ENCODE data around the gene SEC31A.

SEC31A gene

DNA sequence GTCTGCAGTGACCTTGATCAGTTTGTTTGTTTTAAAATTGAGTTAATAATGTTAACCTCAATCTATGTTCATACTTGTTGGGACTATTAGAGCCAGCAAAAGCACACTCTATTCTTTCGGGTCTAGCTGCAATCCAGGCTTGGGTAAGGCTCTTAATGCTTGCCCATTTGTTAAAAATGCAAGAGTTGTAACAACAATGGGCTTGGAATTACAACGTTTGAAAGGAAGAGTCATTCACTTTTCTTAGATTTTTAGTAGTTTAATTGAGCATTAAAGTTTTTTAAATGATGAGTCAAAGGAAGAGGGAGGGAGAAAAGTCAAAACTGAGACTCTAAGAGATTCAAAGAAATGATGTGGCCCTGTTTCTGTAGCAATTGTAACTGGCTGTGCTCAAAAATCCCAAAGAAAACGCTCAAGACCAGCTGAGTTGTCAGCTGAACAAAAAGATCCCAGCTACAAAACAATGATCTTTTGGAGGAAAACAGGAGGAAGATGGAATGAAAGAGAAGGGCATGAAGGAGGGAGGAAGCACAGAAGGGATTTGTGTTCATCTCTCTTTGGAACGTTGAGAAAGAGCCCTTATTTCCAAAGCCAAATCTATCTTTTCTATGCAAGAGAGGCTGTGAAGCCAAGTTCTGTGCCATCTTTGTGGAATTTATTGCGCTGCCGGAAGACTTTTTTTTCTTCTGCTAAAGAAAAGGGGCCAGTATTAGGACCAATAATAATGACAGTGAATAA lies 97.9 kb downstream of the SEC31A start:
- no peak for DNase-seq (ENCODE audit: low read depth)

GRCh38 chr4:82791179-82791578 lies 99.8 kb downstream of the SEC31A start:
- no peak for DNase-seq (ENCODE audit: low read depth)

GRCh38 chr4:82790060-82790660 lies 100.8 kb downstream of the SEC31A start:
- no peak for DNase-seq (ENCODE audit: low read depth)

GRCh38 chr4:82789025-82789776 lies 101.8 kb downstream of the SEC31A start:
- no peak for DNase-seq (ENCODE audit: low read depth)

- DNase-seq (ENCODE audit: low read depth), result no peak
Observed at GRCh38 chr4:82787342-82787741, 103.6 kb downstream of the SEC31A start.

DNA sequence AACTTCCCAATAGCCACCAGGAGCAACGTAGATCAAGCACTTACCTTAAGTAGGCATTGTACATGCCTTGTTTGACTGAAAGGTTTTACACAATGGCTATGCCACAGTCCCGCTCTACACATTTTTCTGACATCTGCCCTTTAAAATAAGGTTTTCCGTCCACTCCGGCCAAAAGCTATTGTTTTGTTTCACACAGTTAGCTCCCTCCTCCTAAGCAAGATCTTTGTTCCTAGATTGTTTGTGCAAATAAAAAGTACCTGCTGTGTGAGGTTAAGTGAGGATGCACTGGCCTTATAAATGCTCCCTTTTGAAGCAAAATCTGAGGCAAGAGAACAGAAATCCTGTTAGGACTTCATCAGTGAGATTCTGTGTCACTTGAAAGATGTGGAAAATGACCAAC lies 104.1 kb downstream of the SEC31A start:
- DNase-seq (ENCODE audit: low read depth), result no peak

GRCh38 chr4:82785611-82786400 lies 105.1 kb downstream of the SEC31A start:
- DNase-seq (ENCODE audit: low read depth), result no peak

DNA sequence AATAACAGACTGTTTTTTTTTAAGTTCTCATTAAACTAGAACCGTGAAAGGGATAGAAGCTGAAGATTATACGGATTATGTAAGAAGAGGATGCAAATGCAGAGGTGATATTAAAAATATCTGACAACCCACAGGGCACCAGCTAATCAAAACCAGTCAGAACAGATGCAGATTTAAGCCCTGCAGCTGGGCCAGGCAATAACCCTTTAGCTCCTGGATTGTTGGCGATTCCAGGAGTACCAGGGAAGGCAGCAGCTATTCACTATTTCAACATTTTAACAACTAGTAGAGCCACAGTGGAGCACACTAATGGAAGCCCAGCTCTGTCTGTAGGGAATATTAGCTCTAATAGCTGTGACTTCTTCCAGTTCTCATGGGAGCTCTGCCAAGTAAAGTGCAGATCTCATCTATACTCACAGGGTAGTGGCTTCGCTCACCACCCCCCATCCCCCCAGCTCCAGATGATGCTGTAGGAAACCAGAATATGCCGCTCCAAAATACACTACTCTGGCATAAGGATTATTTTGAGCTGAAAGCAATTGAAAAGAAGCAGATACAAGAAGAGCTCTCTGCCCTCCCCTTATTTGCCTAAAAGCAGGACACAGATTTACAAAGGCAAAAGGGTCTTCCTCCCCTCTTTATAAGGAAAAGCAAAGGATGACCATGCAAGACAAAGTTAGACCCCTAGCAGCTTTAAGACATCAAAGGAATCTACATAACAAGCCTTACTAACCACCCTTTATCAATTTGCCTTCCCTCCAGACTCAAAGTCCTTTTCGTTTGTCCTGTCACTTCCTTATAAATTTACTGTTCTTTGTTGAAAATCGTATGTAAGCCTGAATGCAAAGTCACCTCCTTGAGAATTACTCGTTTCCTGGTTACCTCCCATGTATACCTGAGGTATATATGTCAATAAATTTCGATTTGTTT lies 106.0 kb downstream of the SEC31A start:
- no peak for DNase-seq (ENCODE audit: low read depth)

GRCh38 chr4:82782626-82783345 lies 108.2 kb downstream of the SEC31A start:
- no peak for DNase-seq (ENCODE audit: low read depth)

- no peak for DNase-seq (ENCODE audit: low read depth)
Observed at GRCh38 chr4:82780752-82781231, 110.2 kb downstream of the SEC31A start.

- no peak for DNase-seq (ENCODE audit: low read depth)
Observed at GRCh38 chr4:82780170-82780751, 110.7 kb downstream of the SEC31A start.

DNA sequence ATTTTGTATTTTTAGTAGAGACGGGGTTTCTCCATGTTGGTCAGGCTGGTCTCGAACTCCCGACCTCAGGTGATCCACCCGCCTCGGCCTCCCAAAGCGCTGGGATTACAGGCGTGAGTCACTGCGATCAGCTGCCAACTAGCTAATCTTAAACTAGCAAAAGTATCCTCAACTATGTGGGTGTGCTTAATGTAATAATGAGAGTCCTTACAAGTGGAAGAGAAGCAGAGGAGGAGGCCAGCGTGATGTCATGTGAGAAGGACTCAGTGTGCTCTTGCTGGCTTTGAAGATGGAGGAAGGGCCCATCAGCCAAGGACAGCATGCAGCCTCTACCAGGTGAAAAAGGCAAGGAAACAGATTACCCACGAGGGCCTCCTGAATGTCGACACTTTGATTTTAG lies 111.9 kb downstream of the SEC31A start:
- no peak for DNase-seq (ENCODE audit: low read depth)

GRCh38 chr4:82777857-82778525 lies 113.0 kb downstream of the SEC31A start:
- DNase-seq (ENCODE audit: low read depth), result no peak

- DNase-seq (ENCODE audit: low read depth), result no peak
Observed at GRCh38 chr4:82776925-82777542, 113.9 kb downstream of the SEC31A start.

DNA sequence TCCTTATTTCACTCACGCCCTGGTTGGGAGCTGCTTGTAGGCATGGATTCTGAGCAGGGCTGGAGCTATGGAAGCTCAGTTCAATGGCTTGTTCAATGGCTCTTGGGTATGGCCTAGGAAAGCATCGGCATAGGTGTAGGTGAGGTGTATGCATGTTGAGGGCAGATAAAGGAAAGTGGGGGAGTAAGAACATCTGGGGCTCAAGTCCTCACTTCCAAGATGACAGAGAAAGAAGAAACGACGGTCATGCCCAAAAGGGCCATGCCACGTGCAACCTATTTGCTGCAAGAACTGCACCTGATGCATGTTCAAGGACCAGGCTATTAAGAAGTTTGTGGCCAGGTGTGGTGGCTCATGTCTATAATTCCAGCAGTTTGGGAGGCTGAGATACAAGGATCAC lies 115.7 kb downstream of the SEC31A start:
- DNase-seq (ENCODE audit: low read depth), result no peak

DNA sequence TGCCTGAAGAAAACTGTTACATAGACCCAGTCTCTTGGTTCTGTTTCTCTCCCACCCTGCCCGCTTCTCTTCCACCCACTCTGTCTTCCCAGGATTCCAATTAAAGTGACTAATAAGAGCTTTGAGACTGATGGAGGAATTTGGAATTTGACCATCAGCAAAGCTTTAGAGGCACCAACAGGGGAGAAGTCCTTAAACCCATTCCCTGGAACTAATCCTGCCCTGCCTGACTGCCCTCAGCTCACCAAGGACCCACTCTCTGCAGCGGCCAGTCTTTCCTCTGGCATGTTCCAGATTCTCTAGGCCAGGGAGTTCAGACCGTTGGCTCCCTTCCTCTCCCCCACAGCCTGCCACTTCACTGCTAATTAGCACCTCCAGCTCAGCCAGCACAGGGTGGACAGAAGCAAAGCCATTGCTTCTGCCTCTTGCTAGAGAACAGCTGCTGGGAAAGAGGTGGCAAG lies 116.2 kb downstream of the SEC31A start:
- DNase-seq (ENCODE audit: low read depth), result no peak

DNA sequence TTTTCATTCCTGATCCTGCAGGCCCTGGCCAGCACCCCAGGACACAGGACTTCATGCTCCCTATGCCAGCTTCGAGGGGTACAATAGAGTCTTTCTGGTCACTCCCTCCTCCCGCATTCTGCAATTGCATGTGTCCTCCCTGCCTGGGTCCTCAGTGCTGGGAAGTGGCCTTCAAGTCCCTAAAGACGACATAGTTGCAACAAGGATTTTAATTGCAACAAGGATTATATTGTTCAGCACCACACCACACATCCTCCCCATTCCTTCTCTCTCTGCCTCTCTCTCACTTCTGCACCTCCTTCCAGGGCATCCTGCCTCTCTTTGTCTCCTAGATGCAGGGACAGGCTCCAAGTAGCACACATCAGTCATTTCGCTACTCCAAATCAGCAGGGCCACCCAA lies 117.9 kb downstream of the SEC31A start:
- no peak for DNase-seq (ENCODE audit: low read depth)

DNA sequence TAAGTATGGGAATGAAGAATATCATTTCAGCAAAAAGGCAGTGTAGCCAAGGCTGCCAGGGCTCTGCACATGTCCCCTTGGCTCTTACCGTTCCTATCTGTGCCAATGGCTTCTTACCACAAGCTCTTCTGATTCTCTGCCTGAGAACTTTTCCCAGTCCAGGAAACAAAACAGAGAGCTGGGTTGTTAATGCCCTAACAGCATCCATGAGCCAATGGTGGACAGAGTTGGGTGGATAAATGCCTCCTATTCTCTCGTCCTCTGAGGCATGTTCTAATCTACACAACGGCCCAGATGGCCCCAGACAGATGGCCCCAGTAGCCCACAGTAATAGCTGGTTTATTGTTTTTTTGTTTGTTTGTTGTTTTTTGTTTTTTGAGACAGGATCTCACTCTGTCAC lies 120.3 kb downstream of the SEC31A start:
- no peak for DNase-seq (ENCODE audit: low read depth)
